Heart left ventricle (tissue), 13 donors: ENCODE results near the gene TNRC18.
"Not testable (repeated sequence)": the region's sequence is repeated elsewhere in the genome, so short reads cannot be mapped to it uniquely, and the experiment has no call there.

Experiments used
- POLR2A ChIP-seq, 2 donors: fragments of 450-650 bp; IDR thresholded peaks; one replicate each; pipeline ENCODE4 v1.6.1; 2017; ENCODE audit warnings: antibody characterized with exemption in 2 of 2, mild to moderate bottlenecking in 2 of 2, moderate library complexity in 2 of 2
- TF ChIP-seq, protein P1 (sequence below), 12 donors: fragments of 200-600 bp; sonication (generic) in 4 of 12; IDR thresholded peaks; one replicate each; pipeline versions ENCODE4 v1.5.0 to v1.8.0; 2018 to 2022; ENCODE audit warnings: antibody characterized with exemption in 12 of 12, mild to moderate bottlenecking in 5 of 12
- donor health status: ischemic (EF 13 %, LVEDD 7.1; RV severe dilation, severe dysfunction).
- donor health status: DM: no; HTN: yes; CAD: no.
- donor health status: DM: no; HTN: no; CAD: no.
- donor health status: ischemic (EF 25% LVEDD 6.9; RV normal size, moderate dysfunction).
- donor health status: ischemic (EF 25% LVEDD 5.7; RV mildly dilated, moderate dysfunction).
- donor health status: ischemic (EF 35%, LVEDD 5.7; RV mildly dilated, moderate dysfunction).
- donor health status: nonischemic (EF 11% LVEDD 7.7; RV severe dilation, severe dysfunction).
- donor health status: DM: yes; HTN: yes; CAD: no.
- donor health status: PGD.
- donor health status: ischemic (EF 29% LVEDD 5.4; RV normal size, mild dysfunction).
- donor health status: nonischemic (EF 23%, LVEDD 6.1; RV moderate dilation, normal function).

DNA sequence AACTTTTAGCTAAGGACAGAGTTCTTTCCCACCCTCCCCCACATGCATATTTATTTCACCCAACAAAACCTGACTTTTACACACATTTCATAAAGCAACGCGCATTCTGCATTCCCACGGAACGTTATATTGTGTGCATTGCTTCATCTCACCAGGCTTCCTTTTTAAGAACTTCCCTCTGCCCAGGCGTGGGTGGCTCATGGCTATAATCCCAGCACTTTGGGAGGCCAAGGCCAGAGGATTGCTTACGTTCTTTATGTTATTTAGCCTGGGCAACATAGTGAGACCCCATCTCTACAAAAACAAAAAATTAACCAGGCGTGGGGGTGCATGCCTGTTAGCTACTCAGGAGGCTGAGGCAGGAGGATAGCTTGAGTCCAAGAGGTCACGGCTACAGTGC lies 155.8 kb downstream of the TNRC18 start:
- TF ChIP-seq, protein P1, sequence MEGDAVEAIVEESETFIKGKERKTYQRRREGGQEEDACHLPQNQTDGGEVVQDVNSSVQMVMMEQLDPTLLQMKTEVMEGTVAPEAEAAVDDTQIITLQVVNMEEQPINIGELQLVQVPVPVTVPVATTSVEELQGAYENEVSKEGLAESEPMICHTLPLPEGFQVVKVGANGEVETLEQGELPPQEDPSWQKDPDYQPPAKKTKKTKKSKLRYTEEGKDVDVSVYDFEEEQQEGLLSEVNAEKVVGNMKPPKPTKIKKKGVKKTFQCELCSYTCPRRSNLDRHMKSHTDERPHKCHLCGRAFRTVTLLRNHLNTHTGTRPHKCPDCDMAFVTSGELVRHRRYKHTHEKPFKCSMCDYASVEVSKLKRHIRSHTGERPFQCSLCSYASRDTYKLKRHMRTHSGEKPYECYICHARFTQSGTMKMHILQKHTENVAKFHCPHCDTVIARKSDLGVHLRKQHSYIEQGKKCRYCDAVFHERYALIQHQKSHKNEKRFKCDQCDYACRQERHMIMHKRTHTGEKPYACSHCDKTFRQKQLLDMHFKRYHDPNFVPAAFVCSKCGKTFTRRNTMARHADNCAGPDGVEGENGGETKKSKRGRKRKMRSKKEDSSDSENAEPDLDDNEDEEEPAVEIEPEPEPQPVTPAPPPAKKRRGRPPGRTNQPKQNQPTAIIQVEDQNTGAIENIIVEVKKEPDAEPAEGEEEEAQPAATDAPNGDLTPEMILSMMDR (IDR thresholded peaks at IDR 0.05) = not testable (repeated sequence)
- not testable (repeated sequence) for TF ChIP-seq POLR2A (IDR thresholded peaks at IDR 0.05)
